Measurements from ENCODE around the gene TMSB4X.

GRCh38 chrX:12934850-12935249, 40.1 kb upstream of the TMSB4X start:
- TF ChIP-seq CTCF (optimal IDR thresholded peaks at IDR 0.05 in 1 of 3, IDR thresholded peaks at IDR 0.05 in 1 of 3, conservative IDR thresholded peaks at IDR 0.05 in 1 of 3; ENCODE audit: extremely low read depth in 1 of 3, insufficient read depth in 2 of 3, low read length in 3 of 3) (no peak), EZH2 (IDR thresholded peaks at IDR 0.05; ENCODE audit: low read length) (no peak)
